Psoas muscle (tissue), 8 donors: ENCODE measurements around the gene CASK. TPM values are rescaled to one million over a fixed set of nuclear protein-coding genes. Genes with fewer than 3 reads are reported as not detected.

Experiments used
- ATAC-seq, 4 donors: fragments of 200-7000 bp; cut with Tn5 transposase; one replicate each; pipeline ENCODE4 v1.9.1; 2020; ENCODE audit warnings: moderate library complexity in 3 of 4, mild to moderate bottlenecking in 2 of 4
- DNase-seq, 2 donors: peaks; one replicate each; pipeline ENCODE4 v3.0.0-alpha.2; 2020
- H3K27ac ChIP-seq: fragments of 200-600 bp; one replicate; pipeline ENCODE4 v1.8.0; 2022
- H3K27me3 ChIP-seq, 3 donors: fragments of 200-600 bp in 1 of 3; one replicate each; pipeline versions ENCODE4 v1.6.1 to v1.8.0; 2013 to 2022; ENCODE audit warnings: low read length in 2 of 3, mild to moderate bottlenecking in 2 of 3, moderate library complexity in 1 of 3; ENCODE audit not compliant: insufficient read depth in 3 of 3
- H3K36me3 ChIP-seq, 2 donors: fragments of 200-600 bp in 1 of 2; one replicate each; pipeline versions ENCODE4 v1.6.1 to v1.8.0; 2013 to 2022; ENCODE audit warnings: low read depth in 1 of 2, mild to moderate bottlenecking in 1 of 2, moderate library complexity in 1 of 2; ENCODE audit not compliant: insufficient read depth in 1 of 2
- H3K4me1 ChIP-seq: fragments of 200-600 bp; one replicate; pipeline ENCODE4 v1.8.0; 2022
- H3K4me3 ChIP-seq: fragments of 200-600 bp; one replicate; pipeline ENCODE4 v1.8.0; 2022; ENCODE audit warnings: mild to moderate bottlenecking
- H3K9me3 ChIP-seq: fragments of 200-600 bp; one replicate; pipeline ENCODE4 v1.8.0; 2022
- WGBS, 3 donors: extraction: QIAGEN DNeasy Blood & Tissue Kit; methylation state at CpG; one replicate each; pipeline versions ENCODE4 v1.1.6 to v1.1.7; 2013; 5-methylcytosine and 5-hydroxymethylcytosine counted together
- intact Hi-C, 2 donors: fragments of 100-400 bp; cut with DNase I; formaldehyde crosslinking; loops; one replicate each; pipeline versions ENCODE4 v1.11.0 to v1.14.2; 2022
- polyA plus RNA-seq, 3 donors: library from polyadenylated mRNA; stranded (reverse); fragments of 200-250 nt; gene quantifications; one replicate each; pipeline ENCODE4 v1.2.3, GENCODE V29; 2013
- total RNA-seq, 4 donors: library from RNA; stranded (reverse); fragmentation: NEBNext Ultra II Directional in 2 of 4; extraction: Animal tissue kit (Norgen Biotek cat#: 25700) in 2 of 4; gene quantifications; one replicate each; pipeline versions ENCODE4 v1.2.1 to v1.2.4, GENCODE V29; 2021 to 2023
- TF ChIP-seq, protein P1 (sequence below): fragments of 200-600 bp; IDR thresholded peaks from one replicate; pipeline ENCODE4 v1.8.0; 2022; ENCODE audit warnings: antibody characterized with exemption
- donor health status: healthy with polysubstance abuse.
- donor health status: DM: no; HTN: no; CAD: no; lungs with moderate emphysema.
- donor health status: Bipolar disorder and iron deficiency.
- donor health status: healthy.
- donor health status: DM: yes; HTN: yes; CAD: no.
- donor health status: DM: no; HTN: no; CAD: no.
- donor health status: DM: no; HTN: no; CAD: no.
- donor health status: DM: yes; HTN: yes; CAD: no.

CASK gene
- total and polyA plus RNA-seq, 7 donors: 2.8 to 19.4 (median 9.7) TPM

DNA sequence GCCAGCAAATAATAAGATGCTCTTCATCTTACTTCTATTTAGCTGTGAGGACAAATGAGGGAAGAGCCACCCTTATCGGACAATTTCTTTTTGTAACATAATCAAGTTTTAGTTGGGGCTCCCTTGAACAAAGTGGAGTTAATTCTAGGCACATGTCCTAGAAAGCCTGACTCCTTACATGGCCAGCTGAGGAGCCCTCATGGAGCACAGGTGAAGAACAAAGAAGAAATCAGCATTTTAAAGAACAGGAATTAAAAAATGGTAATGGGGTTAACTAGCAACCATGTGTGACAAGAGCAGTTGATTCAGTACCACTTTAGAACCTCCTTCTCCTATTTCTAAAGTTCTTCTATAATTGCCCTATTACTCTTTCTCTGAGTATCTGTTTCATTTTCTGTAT lies 183.5 kb downstream of the CASK start:
- TF ChIP-seq, protein P1, sequence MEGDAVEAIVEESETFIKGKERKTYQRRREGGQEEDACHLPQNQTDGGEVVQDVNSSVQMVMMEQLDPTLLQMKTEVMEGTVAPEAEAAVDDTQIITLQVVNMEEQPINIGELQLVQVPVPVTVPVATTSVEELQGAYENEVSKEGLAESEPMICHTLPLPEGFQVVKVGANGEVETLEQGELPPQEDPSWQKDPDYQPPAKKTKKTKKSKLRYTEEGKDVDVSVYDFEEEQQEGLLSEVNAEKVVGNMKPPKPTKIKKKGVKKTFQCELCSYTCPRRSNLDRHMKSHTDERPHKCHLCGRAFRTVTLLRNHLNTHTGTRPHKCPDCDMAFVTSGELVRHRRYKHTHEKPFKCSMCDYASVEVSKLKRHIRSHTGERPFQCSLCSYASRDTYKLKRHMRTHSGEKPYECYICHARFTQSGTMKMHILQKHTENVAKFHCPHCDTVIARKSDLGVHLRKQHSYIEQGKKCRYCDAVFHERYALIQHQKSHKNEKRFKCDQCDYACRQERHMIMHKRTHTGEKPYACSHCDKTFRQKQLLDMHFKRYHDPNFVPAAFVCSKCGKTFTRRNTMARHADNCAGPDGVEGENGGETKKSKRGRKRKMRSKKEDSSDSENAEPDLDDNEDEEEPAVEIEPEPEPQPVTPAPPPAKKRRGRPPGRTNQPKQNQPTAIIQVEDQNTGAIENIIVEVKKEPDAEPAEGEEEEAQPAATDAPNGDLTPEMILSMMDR: no peak
- H3K36me3 ChIP-seq: no peaks in the 10 kb centered on the region
- H3K4me3 ChIP-seq: no peak overlapping the region
- H3K27ac ChIP-seq: no peak overlapping the region
- ATAC-seq: no peak
- no peaks in the 10 kb centered on the region for H3K9me3 ChIP-seq
- no peaks in the 10 kb centered on the region for H3K27me3 ChIP-seq
- H3K4me1 ChIP-seq: no peaks in the 10 kb centered on the region
- WGBS, 3 donors: 84 to 100% (median 97%) methylated on average over 1 of the region's 1 CpG
- intact Hi-C loops: no loop called here
- DNase-seq: no peak

DNA sequence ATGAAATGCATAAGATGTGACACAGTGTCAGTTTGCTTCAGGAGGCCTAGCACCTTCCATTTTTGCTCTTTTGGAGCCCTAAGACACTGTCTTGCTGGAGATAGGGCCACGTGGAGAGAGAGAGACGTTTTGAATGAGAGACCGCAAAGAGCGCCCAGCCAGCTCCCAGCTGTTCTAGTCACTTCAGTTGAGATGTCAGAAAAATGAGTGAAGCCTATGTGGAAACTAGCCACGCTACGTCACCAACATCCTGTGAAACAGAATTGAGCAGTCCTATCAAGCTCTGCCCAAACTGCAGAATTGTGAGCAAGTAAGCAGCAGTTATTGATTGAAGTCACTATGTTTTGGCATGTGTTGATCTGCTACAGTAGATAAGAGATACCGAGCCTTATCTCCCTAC lies 186.3 kb downstream of the CASK start:
- no peak for DNase-seq
- H3K4me3 ChIP-seq: no peak overlapping the region
- WGBS, 3 donors: 58 to 76% (median 59%) methylated on average over 7 of the region's 7 CpGs
- no peak overlapping the region for H3K27ac ChIP-seq
- no peaks in the 10 kb centered on the region for H3K36me3 ChIP-seq
- TF ChIP-seq, protein P1: no peak
- no peak for ATAC-seq
- intact Hi-C loops: no loop called here
- no peaks in the 10 kb centered on the region for H3K27me3 ChIP-seq
- H3K9me3 ChIP-seq: no peaks in the 10 kb centered on the region
- no peaks in the 10 kb centered on the region for H3K4me1 ChIP-seq

DNA sequence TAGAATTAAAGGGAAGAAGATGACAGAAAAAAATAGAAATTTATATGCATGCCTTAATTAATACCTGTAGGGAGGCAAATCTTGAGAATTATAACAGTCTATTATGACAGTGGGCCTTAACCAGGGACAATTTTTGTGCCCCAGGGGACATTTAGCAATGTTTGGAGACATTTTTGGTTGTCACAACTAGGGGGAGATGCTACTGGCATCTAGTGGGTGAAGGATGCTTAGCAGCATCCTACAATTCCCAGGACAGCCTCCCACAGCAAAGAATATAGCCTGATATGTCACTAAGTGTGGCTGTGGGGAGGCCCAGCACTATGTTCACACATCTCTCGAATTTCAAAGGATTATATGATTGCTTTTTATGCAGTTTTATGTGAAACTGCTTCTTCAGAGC lies 188.8 kb downstream of the CASK start:
- H3K27me3 ChIP-seq: no peaks in the 10 kb centered on the region
- TF ChIP-seq, protein P1: no peak
- intact Hi-C loops: no loop called here
- ATAC-seq: no peak
- H3K9me3 ChIP-seq: no peaks in the 10 kb centered on the region
- no peak overlapping the region for H3K27ac ChIP-seq
- 13 to 36% (median 26%) methylated on average over 1 of the region's 1 CpG for WGBS, 3 donors
- H3K4me1 ChIP-seq: no peaks in the 10 kb centered on the region
- no peak overlapping the region for H3K4me3 ChIP-seq
- no peak for DNase-seq
- no peaks in the 10 kb centered on the region for H3K36me3 ChIP-seq

DNA sequence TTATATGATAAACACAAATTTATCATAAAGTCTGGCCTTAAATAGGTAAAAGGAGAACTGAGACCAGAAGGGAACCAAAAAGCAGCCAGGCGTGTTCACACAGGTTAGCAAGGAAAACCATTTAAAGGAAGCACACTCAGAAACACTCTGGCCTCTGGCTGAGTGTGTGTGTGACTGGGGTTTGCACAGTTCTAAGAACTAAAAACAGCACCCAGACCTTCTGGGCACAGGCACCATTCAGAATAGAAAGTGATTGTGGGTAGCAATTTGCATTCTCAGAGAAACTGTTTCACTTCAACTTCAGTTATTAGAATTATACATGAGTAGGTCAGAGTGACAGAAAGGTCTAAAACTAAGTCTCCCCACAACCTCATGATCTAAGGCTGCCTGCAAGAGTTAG lies 189.4 kb downstream of the CASK start:
- DNase-seq (no peak), ATAC-seq (no peak)
- no peaks in the 10 kb centered on the region for H3K27me3 ChIP-seq
- H3K9me3 ChIP-seq: no peaks in the 10 kb centered on the region
- TF ChIP-seq, protein P1: no peak
- no peak overlapping the region for H3K27ac ChIP-seq
- H3K36me3 ChIP-seq: no peaks in the 10 kb centered on the region
- 63 to 100% (median 94%) methylated on average over 1 of the region's 1 CpG for WGBS, 3 donors
- H3K4me3 ChIP-seq: no peak overlapping the region
- intact Hi-C loops: no loop called here
- no peaks in the 10 kb centered on the region for H3K4me1 ChIP-seq

DNA sequence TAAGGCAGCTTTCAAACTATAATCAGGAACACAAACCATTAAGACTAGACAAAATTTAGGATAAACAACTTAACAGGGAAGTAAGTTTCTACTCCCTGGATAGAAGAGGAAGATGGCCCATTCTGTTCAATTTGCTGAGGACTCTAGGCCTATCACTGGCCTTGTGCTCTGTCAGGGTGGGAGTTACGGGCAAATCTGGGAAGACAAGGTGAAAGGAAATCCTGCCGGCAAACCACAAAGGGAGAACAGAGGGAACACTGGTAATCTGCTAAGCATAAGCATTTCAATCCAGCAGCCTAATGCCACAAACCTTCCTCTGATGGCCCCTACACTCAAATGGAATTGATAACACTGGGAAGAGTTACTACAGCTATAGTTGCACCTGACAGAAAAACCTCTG lies 191.1 kb downstream of the CASK start:
- Histone ChIP-seq H3K9me3 (no peaks in the 10 kb centered on the region), H3K27me3 (no peaks in the 10 kb centered on the region), H3K36me3 (no peaks in the 10 kb centered on the region), H3K4me1 (no peaks in the 10 kb centered on the region), H3K27ac (no peak overlapping the region), H3K4me3 (no peak overlapping the region)
- no peak for DNase-seq
- WGBS, 3 donors: 79 to 93% (median 87%) methylated on average over 2 of the region's 2 CpGs
- ATAC-seq: no peak
- TF ChIP-seq, protein P1: no peak
- intact Hi-C loops: no loop called here
